ENCODE measurements around the gene DOCK6. TPM values are rescaled to one million over a fixed set of nuclear protein-coding genes. Genes with fewer than 3 reads are reported as not detected.

DOCK6 gene
- total RNA-seq, 1 experiment from 2014 or later, result 29.4 TPM

Other genes starting within 250 kb of the DOCK6 start
- gene LDLR, start 173.1 kb downstream of the DOCK6 start, total RNA-seq (2014; rRNA removed), result 302 and 349 TPM in 2 replicates
- gene SPC24, start 106.7 kb downstream of the DOCK6 start, total RNA-seq (2014; rRNA removed), result 136 and 142 TPM in 2 replicates
- 96.6 and 98.4 TPM in 2 replicates for gene KANK2, start 65.0 kb downstream of the DOCK6 start, total RNA-seq (2014; rRNA removed)
- gene ANGPTL8, start 22.9 kb downstream of the DOCK6 start, total RNA-seq (2014; rRNA removed), result not detected in 2 replicates
- not detected in 2 replicates for gene TSPAN16, start 33.6 kb upstream of the DOCK6 start, total RNA-seq (2014; rRNA removed)
- 34.4 and 37.9 TPM in 2 replicates for gene RAB3D, start 77.1 kb upstream of the DOCK6 start, total RNA-seq (2014; rRNA removed)
- 202 and 224 TPM in 2 replicates for gene TMEM205, start 83.7 kb upstream of the DOCK6 start, total RNA-seq (2014; rRNA removed)
- 10.3 and 14.5 TPM in 2 replicates for gene CCDC159, start 84.0 kb upstream of the DOCK6 start, total RNA-seq (2014; rRNA removed)
- gene PLPPR2, start 92.9 kb upstream of the DOCK6 start, total RNA-seq (2014; rRNA removed), result 38.0 and 51.2 TPM in 2 replicates
- 5.2 and 6.1 TPM in 2 replicates for gene SWSAP1, start 112.1 kb upstream of the DOCK6 start, total RNA-seq (2014; rRNA removed)
- 23.0 and 23.2 TPM in 2 replicates for gene EPOR, start 121.8 kb upstream of the DOCK6 start, total RNA-seq (2014; rRNA removed)
- gene RGL3, start 156.8 kb upstream of the DOCK6 start, total RNA-seq (2014; rRNA removed), result 23.5 and 24.2 TPM in 2 replicates
- gene ODAD3, start 172.6 kb upstream of the DOCK6 start, total RNA-seq (2014; rRNA removed), result 0.52 and 3.9 TPM in 2 replicates
- 222 and 266 TPM in 2 replicates for gene PRKCSH, start 173.1 kb upstream of the DOCK6 start, total RNA-seq (2014; rRNA removed)
- not detected in 2 replicates for gene ELAVL3, start 218.5 kb upstream of the DOCK6 start, total RNA-seq (2014; rRNA removed)
- gene ZNF653, start 243.3 kb upstream of the DOCK6 start, total RNA-seq (2014; rRNA removed), result 14.2 and 16.2 TPM in 2 replicates

All from PC-3 (cell line).